ENCODE data around the gene NUP153. TPM values are rescaled to one million over a fixed set of nuclear protein-coding genes. Genes with fewer than 3 reads are reported as not detected.

The NUP153 gene
- polyA plus RNA-seq, 1 donor from 2014 or later = 20.6 TPM

DNA sequence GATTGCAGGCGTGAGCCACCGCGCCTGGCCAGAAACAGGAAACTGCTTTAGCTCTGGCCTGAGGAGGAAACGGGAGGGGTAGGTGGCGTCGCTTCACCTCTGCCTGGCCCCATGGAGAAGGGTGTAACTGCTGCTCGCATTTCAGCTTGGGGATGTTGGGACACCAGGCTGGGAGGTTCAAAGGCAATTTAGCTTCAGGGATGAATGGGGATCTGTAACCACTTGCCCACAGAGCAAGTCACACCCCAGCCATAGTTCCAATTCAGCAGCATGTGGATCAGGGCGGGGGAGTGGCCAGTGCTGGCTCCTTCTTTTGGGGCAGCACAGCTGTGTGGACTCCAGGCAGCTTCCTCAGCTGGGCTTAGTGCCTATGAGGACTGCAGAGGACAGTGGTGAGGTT, 34.8 kb upstream of the NUP153 start:
- Histone ChIP-seq H3K9ac (ENCODE audit: low read length) (no peak overlapping the region), H3F3A (ENCODE audit: insufficient read depth, low read length, poor library complexity, severe bottlenecking) (no peaks in the 10 kb centered on the region), H3K79me2 (replicated peaks; ENCODE audit: insufficient read depth, low read length) (no peaks in the 10 kb centered on the region), H3K27ac (ENCODE audit: low read length) (no peak overlapping the region), H3K9me3 (ENCODE audit: low read length) (no peaks in the 10 kb centered on the region), H4K20me1 (ENCODE audit: insufficient read depth) (no peaks in the 10 kb centered on the region), H3K36me3 (ENCODE audit: insufficient read depth, low read length) (no peaks in the 10 kb centered on the region), H3K4me3 (ENCODE audit: low read length) (no peak overlapping the region), H3K9me2 (ENCODE audit: insufficient read depth, low read length) (no peaks in the 10 kb centered on the region), H2AFZ (ENCODE audit: low read depth, low read length) (no peak overlapping the region), H3K27me3 (ENCODE audit: insufficient read depth, low read depth, low read length) (no peaks in the 10 kb centered on the region), H3K4me2 (ENCODE audit: low read length) (no peak overlapping the region)
- TF ChIP-seq TAF1 (IDR thresholded peaks at IDR 0.05; ENCODE audit: low read depth) (no peak), EZH2 (IDR thresholded peaks at IDR 0.05; ENCODE audit: borderline replicate concordance, insufficient read depth, low read length, poor library complexity, severe bottlenecking) (no peak), RAD21 (conservative IDR thresholded peaks at IDR 0.05) (no peak), CTCF (IDR thresholded peaks at IDR 0.05; ENCODE audit: poor library complexity, severe bottlenecking) (no peak), POLR2AphosphoS5 (IDR thresholded peaks at IDR 0.05) (no peak), SMC3 (conservative IDR thresholded peaks at IDR 0.05; ENCODE audit: poor library complexity) (no peak)

DNA sequence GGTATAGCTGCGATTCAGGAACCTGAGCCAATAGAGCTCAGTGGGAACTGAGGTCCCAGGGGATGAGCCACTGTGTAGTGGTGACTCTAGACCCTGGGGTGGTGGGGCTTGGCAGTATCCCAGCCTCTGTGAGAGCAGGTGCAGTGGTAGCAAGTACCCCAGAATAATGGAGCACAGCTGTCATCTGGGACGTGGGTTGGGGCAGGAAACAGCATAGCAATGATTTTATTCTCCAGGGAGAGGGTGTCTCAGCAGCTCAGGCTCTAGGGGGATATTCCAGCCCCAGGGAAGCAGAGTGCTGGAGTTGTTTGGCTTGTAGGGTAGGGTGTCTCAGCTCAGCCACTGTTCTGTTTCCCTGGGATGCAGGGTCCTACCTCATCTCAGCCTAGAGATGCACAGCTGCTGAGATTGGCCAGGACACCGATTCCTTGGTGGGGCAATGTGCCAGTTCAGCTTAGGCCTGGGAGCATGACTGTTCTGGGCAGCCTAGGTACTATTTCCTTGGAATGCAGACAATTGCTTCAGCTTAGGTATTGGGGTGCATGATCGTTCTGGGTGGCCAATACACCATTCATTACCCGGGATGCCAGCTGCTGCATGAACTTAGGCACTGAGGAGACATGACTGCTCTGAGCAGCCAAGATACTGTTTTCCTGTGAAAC, 34.0 kb upstream of the NUP153 start:
- Histone ChIP-seq H3F3A (ENCODE audit: insufficient read depth, low read length, poor library complexity, severe bottlenecking) (no peaks in the 10 kb centered on the region), H3K27ac (ENCODE audit: low read length) (no peak overlapping the region), H4K20me1 (ENCODE audit: insufficient read depth) (no peaks in the 10 kb centered on the region), H3K36me3 (ENCODE audit: insufficient read depth, low read length) (no peaks in the 10 kb centered on the region), H3K9me3 (ENCODE audit: low read length) (no peaks in the 10 kb centered on the region), H3K9me2 (ENCODE audit: insufficient read depth, low read length) (no peaks in the 10 kb centered on the region), H3K79me2 (replicated peaks; ENCODE audit: insufficient read depth, low read length) (no peaks in the 10 kb centered on the region), H2AFZ (ENCODE audit: low read depth, low read length) (no peak overlapping the region), H3K4me3 (ENCODE audit: low read length) (no peak overlapping the region), H3K4me2 (ENCODE audit: low read length) (no peak overlapping the region), H3K27me3 (ENCODE audit: insufficient read depth, low read depth, low read length) (no peaks in the 10 kb centered on the region), H3K9ac (ENCODE audit: low read length) (no peak overlapping the region)
- TF ChIP-seq SMC3 (conservative IDR thresholded peaks at IDR 0.05; ENCODE audit: poor library complexity) (no peak), MXI1 (conservative IDR thresholded peaks at IDR 0.05; ENCODE audit: poor library complexity, severe bottlenecking) (no peak), EZH2 (IDR thresholded peaks at IDR 0.05; ENCODE audit: borderline replicate concordance, insufficient read depth, low read length, poor library complexity, severe bottlenecking) (no peak), TAF1 (IDR thresholded peaks at IDR 0.05; ENCODE audit: low read depth) (no peak), EP300 (conservative IDR thresholded peaks at IDR 0.05; ENCODE audit: poor library complexity, severe bottlenecking) (no peak), POLR2AphosphoS5 (IDR thresholded peaks at IDR 0.05) (no peak)
- TF ChIP-seq, protein P1, sequence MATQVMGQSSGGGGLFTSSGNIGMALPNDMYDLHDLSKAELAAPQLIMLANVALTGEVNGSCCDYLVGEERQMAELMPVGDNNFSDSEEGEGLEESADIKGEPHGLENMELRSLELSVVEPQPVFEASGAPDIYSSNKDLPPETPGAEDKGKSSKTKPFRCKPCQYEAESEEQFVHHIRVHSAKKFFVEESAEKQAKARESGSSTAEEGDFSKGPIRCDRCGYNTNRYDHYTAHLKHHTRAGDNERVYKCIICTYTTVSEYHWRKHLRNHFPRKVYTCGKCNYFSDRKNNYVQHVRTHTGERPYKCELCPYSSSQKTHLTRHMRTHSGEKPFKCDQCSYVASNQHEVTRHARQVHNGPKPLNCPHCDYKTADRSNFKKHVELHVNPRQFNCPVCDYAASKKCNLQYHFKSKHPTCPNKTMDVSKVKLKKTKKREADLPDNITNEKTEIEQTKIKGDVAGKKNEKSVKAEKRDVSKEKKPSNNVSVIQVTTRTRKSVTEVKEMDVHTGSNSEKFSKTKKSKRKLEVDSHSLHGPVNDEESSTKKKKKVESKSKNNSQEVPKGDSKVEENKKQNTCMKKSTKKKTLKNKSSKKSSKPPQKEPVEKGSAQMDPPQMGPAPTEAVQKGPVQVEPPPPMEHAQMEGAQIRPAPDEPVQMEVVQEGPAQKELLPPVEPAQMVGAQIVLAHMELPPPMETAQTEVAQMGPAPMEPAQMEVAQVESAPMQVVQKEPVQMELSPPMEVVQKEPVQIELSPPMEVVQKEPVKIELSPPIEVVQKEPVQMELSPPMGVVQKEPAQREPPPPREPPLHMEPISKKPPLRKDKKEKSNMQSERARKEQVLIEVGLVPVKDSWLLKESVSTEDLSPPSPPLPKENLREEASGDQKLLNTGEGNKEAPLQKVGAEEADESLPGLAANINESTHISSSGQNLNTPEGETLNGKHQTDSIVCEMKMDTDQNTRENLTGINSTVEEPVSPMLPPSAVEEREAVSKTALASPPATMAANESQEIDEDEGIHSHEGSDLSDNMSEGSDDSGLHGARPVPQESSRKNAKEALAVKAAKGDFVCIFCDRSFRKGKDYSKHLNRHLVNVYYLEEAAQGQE (IDR thresholded peaks at IDR 0.05; ENCODE audit: borderline replicate concordance) = no peak

Measured in neural cell (in vitro differentiated cells).